ENCODE data around the gene C4orf17.

Gene C4orf17

GRCh38 chr4:99540277-99540939, 29.6 kb downstream of the C4orf17 start:
- no peak for DNase-seq

GRCh38 chr4:99552872-99553271, 42.1 kb downstream of the C4orf17 start:
- DNase-seq: no peak

- DNase-seq: peak; percentile 99
These were observed 52.7 kb downstream of the C4orf17 start, which contains the start of gene TRMT10A for GRCh38 chr4:99563310-99564186. TRMT10A (minus strand) TSS chr4:99564039; CDS start chr4:99559338, 4,701 bp downstream.

- peak; percentile 29 for DNase-seq
These were observed 54.1 kb downstream of the C4orf17 start for GRCh38 chr4:99564921-99565320.

- DNase-seq: no peak
These were observed 61.1 kb downstream of the C4orf17 start for GRCh38 chr4:99571883-99572282.

GRCh38 chr4:99572527-99573240, 61.9 kb downstream of the C4orf17 start:
- no peak for DNase-seq

GRCh38 chr4:99573735-99574368, 63.0 kb downstream of the C4orf17 start:
- DNase-seq: no peak

- no peak for DNase-seq
These were observed 63.9 kb downstream of the C4orf17 start, which contains the start of gene MTTP for GRCh38 chr4:99574530-99575324. MTTP (plus strand) TSS chr4:99574824; CDS start chr4:99574910, 86 bp downstream.

GRCh38 chr4:99578714-99579113, 67.9 kb downstream of the C4orf17 start:
- DNase-seq: no peak

GRCh38 chr4:99585516-99585915, 74.7 kb downstream of the C4orf17 start:
- no peak for DNase-seq

GRCh38 chr4:99586322-99586721, 75.5 kb downstream of the C4orf17 start:
- DNase-seq: no peak

- no peak for DNase-seq
These were observed 76.0 kb downstream of the C4orf17 start for GRCh38 chr4:99586797-99587196.

GRCh38 chr4:99587309-99587708, 76.5 kb downstream of the C4orf17 start:
- no peak for DNase-seq

GRCh38 chr4:99587803-99588202, 77.0 kb downstream of the C4orf17 start:
- no peak for DNase-seq

- no peak for DNase-seq
These were observed 80.9 kb downstream of the C4orf17 start for GRCh38 chr4:99591757-99592156.
